Left renal pelvis (tissue), 4 donors: ENCODE results near the gene SEMA6A. TPM values are rescaled to one million over a fixed set of nuclear protein-coding genes. Genes with fewer than 3 reads are reported as not detected.

Experiments used
- DNase-seq, 4 donors: peaks; one replicate each; pipeline ENCODE4 v3.0.0-alpha.2; 2013; ENCODE audit warnings: low read depth in 4 of 4, low spot score in 3 of 4
- polyA plus RNA-seq, 4 donors: library from polyadenylated mRNA; unstranded; fragments of 120-200 nt; gene quantifications; one replicate each; pipeline ENCODE4 v1.2.1, GENCODE V29; 2013; ENCODE audit not compliant: insufficient read length in 4 of 4

The SEMA6A gene
- polyA plus RNA-seq: 10 to 100 TPM; 49.5 to 59.0 (median 53.8) TPM

GRCh38 chr5:116574367-116575325, at the start of gene SEMA6A:
TSS of gene SEMA6A (minus strand) at chr5:116574823. CDS start at chr5:116504944, 69,879 bp downstream.
- peak; percentile 90 to 91 (median 91) for DNase-seq

GRCh38 chr5:116622375-116623050, 47.9 kb upstream of the SEMA6A start:
- no peak for DNase-seq

GRCh38 chr5:116621599-116621998, 47.0 kb upstream of the SEMA6A start:
- DNase-seq: no peak

- DNase-seq: no peak
These were observed 42.3 kb upstream of the SEMA6A start for GRCh38 chr5:116616876-116617275.

- no peak for DNase-seq
These were observed 39.9 kb upstream of the SEMA6A start for GRCh38 chr5:116614603-116614920.

GRCh38 chr5:116613445-116613844, 38.8 kb upstream of the SEMA6A start:
- DNase-seq: no peak

GRCh38 chr5:116612431-116612830, 37.8 kb upstream of the SEMA6A start:
- no peak for DNase-seq

GRCh38 chr5:116605310-116606070, 30.9 kb upstream of the SEMA6A start:
- DNase-seq: no peak

- no peak for DNase-seq
These were observed 30.2 kb upstream of the SEMA6A start for GRCh38 chr5:116604805-116605204.

GRCh38 chr5:116600876-116601275, 26.3 kb upstream of the SEMA6A start:
- DNase-seq: no peak

GRCh38 chr5:116598911-116599310, 24.3 kb upstream of the SEMA6A start:
- no peak for DNase-seq

GRCh38 chr5:116595498-116595897, 20.9 kb upstream of the SEMA6A start:
- DNase-seq: no peak

GRCh38 chr5:116593340-116593739, 18.7 kb upstream of the SEMA6A start:
- no peak for DNase-seq

GRCh38 chr5:116585227-116585626, 10.6 kb upstream of the SEMA6A start:
- DNase-seq: no peak

- DNase-seq: no peak
These were observed 9.2 kb upstream of the SEMA6A start for GRCh38 chr5:116583862-116584222.

GRCh38 chr5:116583085-116583861, 8.7 kb upstream of the SEMA6A start:
- DNase-seq: no peak

GRCh38 chr5:116581910-116582309, 7.3 kb upstream of the SEMA6A start:
- no peak for DNase-seq

GRCh38 chr5:116579144-116579543, 4.5 kb upstream of the SEMA6A start:
- DNase-seq: no peak

GRCh38 chr5:116578676-116579075, 4.1 kb upstream of the SEMA6A start:
- DNase-seq: no peak

GRCh38 chr5:116577064-116577788, 2.6 kb upstream of the SEMA6A start:
- no peak for DNase-seq
